GM12874 (cell line): Measurements from ENCODE around the gene UBXN11.

Experiments used
- TF ChIP-seq, protein P1 (sequence below): IDR thresholded peaks from 2 replicates; pipeline ENCODE4 v1.5.1; 2011; ENCODE audit warnings: low read depth, mild to moderate bottlenecking, control low read depth, low read length, moderate library complexity; ENCODE audit not compliant: insufficient read depth

Gene UBXN11

GRCh38 chr1:26283871-26284596, 22.4 kb downstream of the UBXN11 start:
- TF ChIP-seq, protein P1, sequence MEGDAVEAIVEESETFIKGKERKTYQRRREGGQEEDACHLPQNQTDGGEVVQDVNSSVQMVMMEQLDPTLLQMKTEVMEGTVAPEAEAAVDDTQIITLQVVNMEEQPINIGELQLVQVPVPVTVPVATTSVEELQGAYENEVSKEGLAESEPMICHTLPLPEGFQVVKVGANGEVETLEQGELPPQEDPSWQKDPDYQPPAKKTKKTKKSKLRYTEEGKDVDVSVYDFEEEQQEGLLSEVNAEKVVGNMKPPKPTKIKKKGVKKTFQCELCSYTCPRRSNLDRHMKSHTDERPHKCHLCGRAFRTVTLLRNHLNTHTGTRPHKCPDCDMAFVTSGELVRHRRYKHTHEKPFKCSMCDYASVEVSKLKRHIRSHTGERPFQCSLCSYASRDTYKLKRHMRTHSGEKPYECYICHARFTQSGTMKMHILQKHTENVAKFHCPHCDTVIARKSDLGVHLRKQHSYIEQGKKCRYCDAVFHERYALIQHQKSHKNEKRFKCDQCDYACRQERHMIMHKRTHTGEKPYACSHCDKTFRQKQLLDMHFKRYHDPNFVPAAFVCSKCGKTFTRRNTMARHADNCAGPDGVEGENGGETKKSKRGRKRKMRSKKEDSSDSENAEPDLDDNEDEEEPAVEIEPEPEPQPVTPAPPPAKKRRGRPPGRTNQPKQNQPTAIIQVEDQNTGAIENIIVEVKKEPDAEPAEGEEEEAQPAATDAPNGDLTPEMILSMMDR: no peak

GRCh38 chr1:26283279-26283853, 23.1 kb downstream of the UBXN11 start:
- TF ChIP-seq, protein P1: no peak

DNA sequence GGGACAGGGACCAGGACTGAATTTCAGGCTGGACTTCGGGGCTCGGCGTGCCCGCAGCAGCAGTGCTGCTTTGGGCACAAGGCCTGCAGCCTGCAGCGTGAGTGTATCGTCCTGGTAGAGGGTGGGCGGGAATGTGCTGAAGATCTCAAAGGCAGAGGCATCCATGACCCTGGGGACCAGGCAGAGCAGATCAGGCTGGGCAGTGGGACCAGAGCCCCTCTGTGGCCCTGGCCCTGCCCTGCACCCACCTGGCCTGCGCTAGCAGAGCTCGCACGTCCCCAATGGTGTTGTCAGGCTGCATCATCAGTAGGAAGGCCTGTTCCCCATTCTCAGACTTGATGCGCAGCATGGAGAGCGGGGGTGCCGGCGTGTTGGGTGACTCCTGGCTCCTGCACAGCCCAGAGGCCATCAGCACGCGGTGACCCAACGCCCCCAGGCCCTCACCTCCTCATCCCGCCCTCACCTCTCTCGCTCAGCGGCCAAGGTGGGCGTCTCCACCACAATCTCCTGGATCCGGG, 24.0 kb downstream of the UBXN11 start:
- TF ChIP-seq, protein P1: no peak

GRCh38 chr1:26281971-26282370, 24.5 kb downstream of the UBXN11 start:
- TF ChIP-seq, protein P1: no peak

DNA sequence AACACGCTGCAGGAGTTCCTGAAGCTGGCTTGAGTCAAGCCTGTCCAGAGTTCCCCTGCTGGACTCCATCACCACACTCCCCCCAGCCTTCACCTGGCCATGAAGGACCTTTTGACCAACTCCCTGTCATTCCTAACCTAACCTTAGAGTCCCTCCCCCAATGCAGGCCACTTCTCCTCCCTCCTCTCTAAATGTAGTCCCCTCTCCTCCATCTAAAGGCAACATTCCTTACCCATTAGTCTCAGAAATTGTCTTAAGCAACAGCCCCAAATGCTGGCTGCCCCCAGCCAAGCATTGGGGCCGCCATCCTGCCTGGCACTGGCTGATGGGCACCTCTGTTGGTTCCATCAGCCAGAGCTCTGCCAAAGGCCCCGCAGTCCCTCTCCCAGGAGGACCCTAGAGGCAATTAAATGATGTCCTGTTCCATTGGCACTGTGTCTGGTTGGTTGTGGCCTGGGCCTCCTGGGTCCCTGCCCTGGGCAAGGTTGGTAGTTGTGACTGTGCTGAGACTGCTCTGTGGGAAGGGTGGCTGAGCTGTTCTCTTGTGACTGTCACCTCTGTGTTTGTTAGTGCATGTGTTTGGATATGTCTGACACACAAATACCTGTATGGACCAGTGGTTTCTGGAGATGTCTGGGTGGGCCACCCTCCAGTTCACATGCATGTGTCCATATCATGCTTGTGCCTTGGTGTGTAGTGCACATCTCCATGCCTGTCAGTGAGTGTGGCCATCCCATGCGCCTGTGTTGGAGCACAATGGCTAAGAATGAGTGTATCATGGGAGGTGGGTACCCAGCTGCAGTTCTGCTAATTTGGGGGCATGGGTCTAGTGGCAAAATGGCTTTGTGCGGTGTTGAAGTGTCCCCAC, 25.1 kb downstream of the UBXN11 start:
- TF ChIP-seq, protein P1: no peak

DNA sequence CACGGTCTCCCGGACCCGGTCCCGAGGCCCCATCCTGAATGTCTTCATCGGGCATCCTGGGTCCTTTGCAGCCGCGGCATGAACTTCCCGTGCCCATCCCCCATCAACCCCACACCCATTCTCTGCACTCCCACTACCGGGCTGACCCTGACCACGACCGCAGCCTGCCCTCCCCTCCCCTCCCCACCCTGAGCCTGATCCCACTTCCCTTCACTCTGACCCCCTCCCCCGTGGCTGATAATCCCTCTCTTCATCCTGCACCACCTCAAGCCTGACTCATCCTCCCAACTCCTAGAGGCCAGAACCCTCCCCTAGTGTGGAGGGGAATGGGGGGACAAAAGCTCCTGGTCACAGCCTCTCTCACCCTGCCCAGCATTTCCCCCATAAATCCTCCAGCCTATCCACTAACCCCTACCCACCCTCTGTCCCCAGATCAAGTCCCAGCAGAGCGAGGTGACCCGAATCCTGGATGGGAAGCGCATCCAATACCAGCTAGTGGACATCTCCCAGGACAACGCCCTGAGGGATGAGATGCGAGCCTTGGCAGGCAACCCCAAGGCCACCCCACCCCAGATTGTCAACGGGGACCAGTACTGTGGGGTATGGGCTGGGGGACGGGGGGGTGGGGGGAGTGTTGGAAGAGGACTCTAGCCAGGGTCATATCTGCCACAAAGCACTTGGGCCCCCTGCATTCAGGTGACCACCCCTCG, 25.9 kb downstream of the UBXN11 start:
- TF ChIP-seq, protein P1: no peak
